ENCODE measurements around the gene GATA2.
A peak's percentile ranks its signal among the peaks of the same experiment; 100 is the strongest.

Gene GATA2

GRCh38 chr3:128488636-128488990 lies 4.4 kb downstream of the GATA2 start:
- Histone ChIP-seq H3K4me3 (replicated peaks; ENCODE audit: insufficient read depth, low read length) (peak overlapping the region; percentile 65), H3K27ac (replicated peaks) (peak overlapping the region; percentile 60), H3K27me3 (ENCODE audit: insufficient read depth, poor library complexity, severe bottlenecking) (no peaks in the 10 kb centered on the region)
- DNase-seq (ENCODE audit: low read depth in 1 of 2, low spot score in 1 of 2), result no peak
- TF ChIP-seq POLR2AphosphoS5 (IDR thresholded peaks at IDR 0.05; ENCODE audit: low read depth) (no peak), REST (IDR thresholded peaks at IDR 0.05; ENCODE audit: insufficient replicate concordance, low read depth) (no peak), SPI1 (IDR thresholded peaks at IDR 0.05; ENCODE audit: borderline replicate concordance, low read depth) (no peak), GABPA (IDR thresholded peaks at IDR 0.05; ENCODE audit: low read depth) (no peak)
- TF ChIP-seq, protein P1, sequence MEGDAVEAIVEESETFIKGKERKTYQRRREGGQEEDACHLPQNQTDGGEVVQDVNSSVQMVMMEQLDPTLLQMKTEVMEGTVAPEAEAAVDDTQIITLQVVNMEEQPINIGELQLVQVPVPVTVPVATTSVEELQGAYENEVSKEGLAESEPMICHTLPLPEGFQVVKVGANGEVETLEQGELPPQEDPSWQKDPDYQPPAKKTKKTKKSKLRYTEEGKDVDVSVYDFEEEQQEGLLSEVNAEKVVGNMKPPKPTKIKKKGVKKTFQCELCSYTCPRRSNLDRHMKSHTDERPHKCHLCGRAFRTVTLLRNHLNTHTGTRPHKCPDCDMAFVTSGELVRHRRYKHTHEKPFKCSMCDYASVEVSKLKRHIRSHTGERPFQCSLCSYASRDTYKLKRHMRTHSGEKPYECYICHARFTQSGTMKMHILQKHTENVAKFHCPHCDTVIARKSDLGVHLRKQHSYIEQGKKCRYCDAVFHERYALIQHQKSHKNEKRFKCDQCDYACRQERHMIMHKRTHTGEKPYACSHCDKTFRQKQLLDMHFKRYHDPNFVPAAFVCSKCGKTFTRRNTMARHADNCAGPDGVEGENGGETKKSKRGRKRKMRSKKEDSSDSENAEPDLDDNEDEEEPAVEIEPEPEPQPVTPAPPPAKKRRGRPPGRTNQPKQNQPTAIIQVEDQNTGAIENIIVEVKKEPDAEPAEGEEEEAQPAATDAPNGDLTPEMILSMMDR (IDR thresholded peaks at IDR 0.05; ENCODE audit: insufficient read depth, low read length), result no peak

DNA sequence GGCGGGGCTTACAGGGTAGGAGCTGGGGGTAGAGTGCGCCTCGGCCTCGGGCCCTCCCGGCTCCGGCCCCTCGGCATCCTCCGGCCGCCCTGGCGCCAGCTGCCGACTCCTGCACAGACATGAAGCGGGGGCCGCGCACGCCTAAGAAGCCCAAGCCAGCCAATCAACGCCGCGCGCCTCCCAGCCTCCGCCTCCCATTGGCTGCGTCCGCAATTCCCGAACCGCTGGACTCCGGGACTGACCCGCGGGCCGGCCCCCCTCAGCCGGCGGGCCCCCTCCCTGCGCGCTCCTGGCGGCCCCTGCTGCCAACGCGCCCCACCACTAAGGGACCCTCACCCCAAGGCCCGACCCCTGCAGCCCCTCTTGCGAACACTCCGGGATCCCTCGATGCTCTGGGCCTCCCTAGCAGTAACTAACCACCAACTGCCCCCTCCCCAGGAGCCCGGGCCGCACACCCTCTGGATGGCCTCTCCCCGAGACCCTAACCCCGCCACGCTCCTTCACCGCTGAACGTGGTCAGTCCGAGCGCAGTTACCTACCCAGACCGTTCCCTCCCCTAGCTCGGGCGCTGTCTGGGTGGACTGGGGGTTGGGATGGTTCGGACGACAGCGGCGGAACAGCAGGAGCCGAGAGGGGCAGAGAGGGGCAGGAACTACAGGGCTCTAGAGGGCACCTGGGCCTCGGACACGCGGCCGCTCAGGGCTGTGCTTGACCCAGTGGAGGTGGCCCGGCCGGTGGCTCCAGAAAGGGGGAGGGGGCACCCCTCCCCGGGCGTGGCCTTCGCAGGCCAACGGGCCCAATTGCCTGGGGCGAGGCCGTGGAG lies 5.0 kb downstream of the GATA2 start:
- Histone ChIP-seq H3K27ac (replicated peaks) (peak overlapping the region; percentile 60), H3K27me3 (ENCODE audit: insufficient read depth, poor library complexity, severe bottlenecking) (no peaks in the 10 kb centered on the region), H3K4me3 (replicated peaks; ENCODE audit: insufficient read depth, low read length) (peak overlapping the region; percentile 65)
- DNase-seq (ENCODE audit: low read depth in 1 of 2, low spot score in 1 of 2), result peak; percentile 67 to 77
- TF ChIP-seq REST (IDR thresholded peaks at IDR 0.05; ENCODE audit: insufficient replicate concordance, low read depth) (no peak), POLR2AphosphoS5 (IDR thresholded peaks at IDR 0.05; ENCODE audit: low read depth) (peak; percentile 32; the same call in 1 of the 2 replicates)

DNA sequence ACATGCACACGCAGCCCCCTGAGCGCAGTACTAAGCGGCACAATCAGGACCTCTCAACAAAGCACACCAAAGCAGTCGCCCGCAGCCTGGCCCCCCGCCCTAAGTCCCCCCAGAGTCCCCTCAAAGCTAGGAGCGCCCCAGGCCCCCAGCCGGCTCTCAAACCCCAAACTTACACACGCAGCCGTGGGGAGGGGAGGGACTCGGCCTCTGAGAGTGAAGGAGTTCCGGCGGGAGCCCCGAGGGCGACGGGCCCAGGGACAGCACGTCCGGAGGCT lies 5.5 kb downstream of the GATA2 start:
- Histone ChIP-seq H3K4me3 (replicated peaks; ENCODE audit: insufficient read depth, low read length) (peak overlapping the region; percentile 65), H3K27me3 (ENCODE audit: insufficient read depth, poor library complexity, severe bottlenecking) (no peaks in the 10 kb centered on the region), H3K27ac (replicated peaks) (peak overlapping the region; percentile 37)
- TF ChIP-seq GABPA (IDR thresholded peaks at IDR 0.05; ENCODE audit: low read depth) (no peak), POLR2AphosphoS5 (IDR thresholded peaks at IDR 0.05; ENCODE audit: low read depth) (no peak; the same call in 1 of the 2 replicates), REST (IDR thresholded peaks at IDR 0.05; ENCODE audit: insufficient replicate concordance, low read depth) (no peak), SPI1 (IDR thresholded peaks at IDR 0.05; ENCODE audit: borderline replicate concordance, low read depth) (no peak)
- TF ChIP-seq, protein P1 (IDR thresholded peaks at IDR 0.05; ENCODE audit: insufficient read depth, low read length), result no peak
- DNase-seq (ENCODE audit: low read depth in 1 of 2, low spot score in 1 of 2), result no peak
